CD4-positive, alpha-beta T cell (primary cell): ENCODE data around the gene PDGFRB. TPM values are rescaled to one million over a fixed set of nuclear protein-coding genes. Genes with fewer than 3 reads are reported as not detected.

Experiments
- ATAC-seq: fragments of 200-7000 bp; cut with Tn5 transposase; one replicate; pipeline ENCODE4 v1.10.0; 2022; ENCODE audit warnings: mild to moderate bottlenecking; ENCODE audit not compliant: poor library complexity
- CTCF ChIA-PET: fragments of 350-600 bp; sonication (Branson Sonifier 250); formaldehyde crosslinking; loops from one replicate; lab custom pipeline; 2021; ENCODE audit warnings: antibody characterized with exemption, inconsistent platforms; lab: Charles Lee
- POLR2A ChIA-PET: fragments of 350-600 bp; sonication (Branson Sonifier 250); formaldehyde crosslinking; loops from one replicate; lab custom pipeline; 2021; ENCODE audit warnings: antibody characterized with exemption, inconsistent platforms; lab: Charles Lee
- DNase-seq, 14 experiments: peaks; one replicate each; pipeline ENCODE4 v3.0.0-alpha.2; 2013 to 2020; ENCODE audit warnings: mixed read lengths in 2 of 14
- H3K27ac ChIP-seq, 2 donors: one replicate each; pipeline versions ENCODE4 v1.5.1 to v1.7.0; 2013; ENCODE audit warnings: low read length in 2 of 2, low read depth in 1 of 2, mild to moderate bottlenecking in 1 of 2
- H3K27me3 ChIP-seq, 2 experiments: 1 replicate in 1 of 2; 2 replicates in 1 of 2; pipeline versions ENCODE4 v1.6.1 to v1.7.0; 2013; ENCODE audit warnings: low read length in 2 of 2, control low read depth in 1 of 2, mild to moderate bottlenecking in 1 of 2, moderate library complexity in 1 of 2; ENCODE audit not compliant: insufficient read depth in 2 of 2, control insufficient read depth in 1 of 2
- H3K36me3 ChIP-seq: one replicate; pipeline ENCODE4 v1.6.1; 2013; ENCODE audit warnings: low read length, control low read depth; ENCODE audit not compliant: insufficient read depth
- H3K4me1 ChIP-seq: one replicate; pipeline ENCODE4 v1.6.1; 2013; ENCODE audit warnings: low read length, control low read depth; ENCODE audit not compliant: insufficient read depth
- H3K4me3 ChIP-seq: one replicate; pipeline ENCODE4 v1.5.1; 2013; ENCODE audit warnings: mild to moderate bottlenecking, low read length, moderate library complexity
- H3K9me3 ChIP-seq, 2 experiments: 1 replicate in 1 of 2; 2 replicates in 1 of 2; pipeline versions ENCODE4 v1.6.1 to v1.7.0; 2013; ENCODE audit warnings: low read length in 2 of 2, mild to moderate bottlenecking in 2 of 2, control low read depth in 1 of 2, moderate library complexity in 1 of 2; ENCODE audit not compliant: control insufficient read depth in 1 of 2, insufficient read depth in 1 of 2
- H3K27ac Mint-ChIP-seq: one replicate; pipeline ENCODE4 v1.8.0; 2020; ENCODE audit warnings: mixed read lengths
- H3K27me3 Mint-ChIP-seq: one replicate; pipeline ENCODE4 v1.8.0; 2021; ENCODE audit warnings: mixed read lengths
- H3K36me3 Mint-ChIP-seq: one replicate; pipeline ENCODE4 v1.8.0; 2021; ENCODE audit warnings: low read depth, mixed read lengths
- H3K4me1 Mint-ChIP-seq: one replicate; pipeline ENCODE4 v1.8.0; 2021; ENCODE audit warnings: low read depth, mixed read lengths
- H3K4me3 Mint-ChIP-seq: one replicate; pipeline ENCODE4 v1.8.0; 2020; ENCODE audit warnings: mild to moderate bottlenecking, mixed read lengths
- H3K9me3 Mint-ChIP-seq: one replicate; pipeline ENCODE4 v1.8.0; 2020; ENCODE audit warnings: mixed read lengths
- CTCF ChIP-seq: fragments of 200-600 bp; IDR thresholded peaks from one replicate; pipeline ENCODE4 v1.8.0; 2022; ENCODE audit warnings: antibody characterized with exemption, mild to moderate bottlenecking
- intact Hi-C, 2 experiments: fragments of 100-400 bp; cut with DNase I in 1 of 2; cut with micrococcal nuclease in 1 of 2; formaldehyde crosslinking; loops; one replicate each; pipeline versions ENCODE4 v1.15.1 to v1.9.0; 2023 to 2025; cut with DNase I, micrococcal nuclease
- total RNA-seq, 174 experiments: library from RNA in 2 of 174; stranded (reverse) in 2 of 174; gene quantifications; one replicate each; pipeline ENCODE4 v1.2.3 and lab custom pipeline; 2021 to 2026

Gene PDGFRB
- total RNA-seq, 2 experiments from 2014 or later, result not detected

- no peaks in the 10 kb centered on the region for H3K9me3 Mint-ChIP-seq
- POLR2A ChIA-PET, result no interaction called here
- Histone ChIP-seq H3K36me3 (no peaks in the 10 kb centered on the region), H3K9me3 (no peaks in the 10 kb centered on the region), H3K4me3 (no peak overlapping the region), H3K27me3 (peaks cover 15 to 31% of the 10 kb centered on the region in 2 experiments), H3K4me1 (no peaks in the 10 kb centered on the region), H3K27ac (no peak overlapping the region)
- H3K27me3 Mint-ChIP-seq, result peaks cover 36% of the 10 kb centered on the region
- no peak overlapping the region for H3K27ac Mint-ChIP-seq
- no peaks in the 10 kb centered on the region for H3K36me3 Mint-ChIP-seq
- H3K4me3 Mint-ChIP-seq, result no peak overlapping the region
- intact Hi-C loops, result loop anchor here (5.0 kb wide), 1 partner anchor 189 kb away; no protein-coding TSS in a partner anchor
- DNase-seq, result no peak
- TF ChIP-seq CTCF, result no peak
- CTCF ChIA-PET, result no interaction called here
- H3K4me1 Mint-ChIP-seq, result no peaks in the 10 kb centered on the region
- no peak for ATAC-seq
Observed at GRCh38 chr5:150163547-150164059, 8.0 kb upstream of the PDGFRB start.

- ATAC-seq (no peak), DNase-seq (no peak)
- peaks cover 33% of the 10 kb centered on the region for H3K27me3 Mint-ChIP-seq
- Histone ChIP-seq H3K36me3 (no peaks in the 10 kb centered on the region), H3K4me3 (no peak overlapping the region), H3K9me3 (no peaks in the 10 kb centered on the region), H3K4me1 (no peaks in the 10 kb centered on the region), H3K27me3 (peaks cover 15 to 26% of the 10 kb centered on the region in 2 experiments), H3K27ac (no peak overlapping the region)
- CTCF ChIA-PET, result no interaction called here
- H3K4me3 Mint-ChIP-seq, result no peak overlapping the region
- TF ChIP-seq CTCF, result no peak
- H3K4me1 Mint-ChIP-seq, result no peaks in the 10 kb centered on the region
- no peak overlapping the region for H3K27ac Mint-ChIP-seq
- POLR2A ChIA-PET, result no interaction called here
- intact Hi-C loops, result loop anchor here (5.0 kb wide), 1 partner anchor 189 kb away; no protein-coding TSS in a partner anchor
- no peaks in the 10 kb centered on the region for H3K9me3 Mint-ChIP-seq
- H3K36me3 Mint-ChIP-seq, result no peaks in the 10 kb centered on the region
Observed at GRCh38 chr5:150163035-150163434, 7.4 kb upstream of the PDGFRB start.

GRCh38 chr5:150162142-150162513, 6.5 kb upstream of the PDGFRB start:
- ChIA-PET CTCF (no interaction called here), POLR2A (no interaction called here)
- Histone ChIP-seq H3K9me3 (no peaks in the 10 kb centered on the region), H3K4me3 (no peak overlapping the region), H3K27ac (no peak overlapping the region), H3K36me3 (no peaks in the 10 kb centered on the region), H3K4me1 (no peaks in the 10 kb centered on the region), H3K27me3 (peaks cover 6 to 21% of the 10 kb centered on the region in 2 experiments)
- no peak overlapping the region for H3K27ac Mint-ChIP-seq
- peaks cover 34% of the 10 kb centered on the region for H3K27me3 Mint-ChIP-seq
- no peaks in the 10 kb centered on the region for H3K36me3 Mint-ChIP-seq
- DNase-seq, result no peak
- ATAC-seq, result no peak
- H3K4me3 Mint-ChIP-seq, result no peak overlapping the region
- TF ChIP-seq CTCF, result no peak
- no peaks in the 10 kb centered on the region for H3K4me1 Mint-ChIP-seq
- intact Hi-C loops, result loop anchor here (5.0 kb wide), 1 partner anchor 190 kb away; no protein-coding TSS in a partner anchor
- no peaks in the 10 kb centered on the region for H3K9me3 Mint-ChIP-seq
